Measurements from ENCODE around the gene BIN2.

Gene BIN2

GRCh38 chr12:51253276-51253675, 70.7 kb downstream of the BIN2 start:
- DNase-seq: no peak

GRCh38 chr12:51247523-51248206, 76.3 kb downstream of the BIN2 start:
- DNase-seq: no peak

- DNase-seq: peak; percentile 49
Measured at GRCh38 chr12:51246254-51246853, 77.6 kb downstream of the BIN2 start.

- no peak for DNase-seq
Measured at GRCh38 chr12:51245476-51246253, 78.3 kb downstream of the BIN2 start.

- DNase-seq: no peak
Measured at GRCh38 chr12:51244269-51244668, 79.7 kb downstream of the BIN2 start.

- DNase-seq: no peak
Measured at GRCh38 chr12:51242876-51243275, 81.1 kb downstream of the BIN2 start.

- no peak for DNase-seq
Measured at GRCh38 chr12:51242120-51242519, 81.9 kb downstream of the BIN2 start.

GRCh38 chr12:51240971-51241370, 83.0 kb downstream of the BIN2 start:
- DNase-seq: no peak

- DNase-seq: peak; percentile 98
Measured at GRCh38 chr12:51238510-51239334, 85.3 kb downstream of the BIN2 start, which contains the start of gene DAZAP2. DAZAP2 (plus strand) TSS chr12:51238826; CDS start chr12:51238908, 82 bp downstream.

GRCh38 chr12:51238037-51238509, 85.9 kb downstream of the BIN2 start:
- no peak for DNase-seq

GRCh38 chr12:51234530-51234929, 89.4 kb downstream of the BIN2 start:
- DNase-seq: no peak

GRCh38 chr12:51232642-51233041, 91.3 kb downstream of the BIN2 start:
- DNase-seq: no peak

Data from CD4-positive, alpha-beta T cell treated with Interleukin-6 for 4 hours (primary cell).